Stimulated activated CD4-positive, alpha-beta T cell treated with anti-CD3 and anti-CD28 coated beads, TNF-alpha, amount 100 ng/mL, for 1 hour (primary cell): ENCODE measurements around the gene KRTAP5-6.
"Not testable (repeated sequence)": the region's sequence is repeated elsewhere in the genome, so short reads cannot be mapped to it uniquely, and the experiment has no call there.

Experiments
- DNase-seq, 3 donors: peaks; one replicate each; pipeline ENCODE4 v3.0.0-alpha.2; 2020; ENCODE audit warnings: low read depth in 3 of 3, low spot score in 1 of 3

Gene KRTAP5-6

GRCh38 chr11:1683216-1683615 lies 13.8 kb upstream of the KRTAP5-6 start:
- not testable (repeated sequence) for DNase-seq

GRCh38 chr11:1683904-1684572 lies 13.0 kb upstream of the KRTAP5-6 start:
- DNase-seq = not testable (repeated sequence)

DNA sequence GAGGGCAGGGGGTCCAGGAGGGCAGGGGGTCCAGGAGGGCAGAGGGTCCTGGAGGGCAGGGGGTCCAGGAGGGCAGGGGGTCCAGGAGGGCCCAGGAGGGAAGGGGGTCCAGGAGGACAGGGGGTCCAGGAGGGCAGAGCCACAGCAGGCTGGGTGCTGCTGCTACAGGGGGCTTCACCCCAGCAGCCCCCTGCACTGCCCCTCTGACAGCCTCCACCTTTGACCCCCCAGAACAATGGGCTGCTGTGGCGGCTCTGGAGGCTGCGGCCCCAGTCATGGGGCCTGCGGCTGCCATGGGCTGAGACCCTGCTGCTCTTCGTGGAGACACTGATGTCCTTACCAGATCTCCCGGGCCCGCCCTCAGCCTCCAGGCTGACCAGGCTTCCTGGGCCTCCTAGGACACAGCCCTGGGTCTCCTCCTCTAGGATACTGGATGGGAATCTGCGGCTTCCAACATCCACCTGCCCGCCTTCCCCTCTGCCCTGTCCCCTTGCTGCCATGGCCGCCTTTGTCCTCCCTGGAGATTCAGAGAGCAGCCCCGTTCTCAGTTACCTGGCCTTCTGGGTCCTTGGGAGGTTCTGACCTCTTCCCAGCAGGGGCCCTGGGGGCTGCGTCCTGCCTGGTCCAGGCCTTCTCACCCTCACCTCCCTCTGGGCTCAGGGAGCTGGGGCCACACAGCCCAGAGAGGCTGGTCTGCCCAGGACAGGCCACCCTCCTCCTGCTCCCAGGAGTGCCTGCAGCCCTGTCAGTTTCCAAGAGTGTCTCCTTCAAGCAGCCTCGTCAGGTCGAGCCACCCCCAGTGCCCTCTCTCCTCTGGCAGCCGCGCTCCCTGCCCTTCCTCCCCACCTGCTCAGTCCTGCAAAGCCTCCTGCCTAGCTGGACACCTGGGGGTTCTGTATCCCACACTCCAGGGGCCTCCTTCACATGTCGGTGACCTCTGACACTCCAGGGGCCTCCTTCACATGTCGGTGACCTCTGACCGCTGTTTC lies 11.8 kb upstream of the KRTAP5-6 start:
- DNase-seq = not testable (repeated sequence)

DNA sequence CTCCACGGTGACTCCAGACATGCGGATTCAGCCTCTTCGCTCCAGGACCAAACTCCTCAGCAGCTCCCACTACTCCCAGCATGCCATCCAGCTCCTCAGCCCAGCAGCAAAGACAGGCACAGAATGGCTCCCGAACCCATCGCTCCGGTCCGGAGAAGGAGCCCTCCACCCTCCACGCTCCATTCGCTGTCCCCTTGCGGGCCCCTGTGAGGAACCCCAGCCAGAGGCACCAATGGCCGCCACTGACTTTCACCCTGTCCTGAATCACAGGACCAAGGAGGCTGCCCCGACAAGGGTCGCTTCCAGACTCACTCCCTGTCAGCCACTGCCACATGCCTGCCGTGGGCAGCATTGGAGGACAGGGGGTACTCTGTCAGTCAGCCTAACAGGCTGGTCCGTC lies 10.8 kb upstream of the KRTAP5-6 start:
- DNase-seq = not testable (repeated sequence)

DNA sequence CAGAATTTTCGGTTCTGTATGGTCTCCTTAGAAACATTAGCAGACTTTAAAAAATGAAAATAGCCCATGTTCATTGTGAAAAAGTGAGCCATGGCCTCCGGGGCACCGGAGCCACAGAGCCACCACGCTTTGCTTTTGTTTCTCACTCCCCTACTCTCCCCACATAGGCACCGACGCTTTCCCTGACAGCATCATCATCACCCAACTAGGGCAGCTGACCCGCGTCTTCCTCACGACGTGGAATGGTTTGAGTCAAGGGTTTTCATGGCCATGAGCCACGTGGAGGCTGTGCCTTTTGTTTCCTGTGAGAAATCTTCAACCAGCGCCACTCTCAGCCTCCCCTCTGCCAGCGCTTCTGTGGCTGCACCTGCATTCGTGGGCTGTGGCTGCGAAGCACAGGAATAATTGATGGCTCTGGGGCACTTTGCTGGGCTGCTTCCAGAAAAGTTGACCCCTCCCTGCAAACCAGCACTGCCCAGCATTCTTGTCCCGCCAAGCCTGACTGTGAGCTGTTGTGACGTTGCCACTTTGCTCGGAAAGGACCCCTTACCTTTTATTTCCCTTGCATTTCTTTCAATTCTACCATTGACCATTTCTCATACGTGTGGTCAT lies 8.6 kb upstream of the KRTAP5-6 start:
- not testable (repeated sequence) for DNase-seq

DNA sequence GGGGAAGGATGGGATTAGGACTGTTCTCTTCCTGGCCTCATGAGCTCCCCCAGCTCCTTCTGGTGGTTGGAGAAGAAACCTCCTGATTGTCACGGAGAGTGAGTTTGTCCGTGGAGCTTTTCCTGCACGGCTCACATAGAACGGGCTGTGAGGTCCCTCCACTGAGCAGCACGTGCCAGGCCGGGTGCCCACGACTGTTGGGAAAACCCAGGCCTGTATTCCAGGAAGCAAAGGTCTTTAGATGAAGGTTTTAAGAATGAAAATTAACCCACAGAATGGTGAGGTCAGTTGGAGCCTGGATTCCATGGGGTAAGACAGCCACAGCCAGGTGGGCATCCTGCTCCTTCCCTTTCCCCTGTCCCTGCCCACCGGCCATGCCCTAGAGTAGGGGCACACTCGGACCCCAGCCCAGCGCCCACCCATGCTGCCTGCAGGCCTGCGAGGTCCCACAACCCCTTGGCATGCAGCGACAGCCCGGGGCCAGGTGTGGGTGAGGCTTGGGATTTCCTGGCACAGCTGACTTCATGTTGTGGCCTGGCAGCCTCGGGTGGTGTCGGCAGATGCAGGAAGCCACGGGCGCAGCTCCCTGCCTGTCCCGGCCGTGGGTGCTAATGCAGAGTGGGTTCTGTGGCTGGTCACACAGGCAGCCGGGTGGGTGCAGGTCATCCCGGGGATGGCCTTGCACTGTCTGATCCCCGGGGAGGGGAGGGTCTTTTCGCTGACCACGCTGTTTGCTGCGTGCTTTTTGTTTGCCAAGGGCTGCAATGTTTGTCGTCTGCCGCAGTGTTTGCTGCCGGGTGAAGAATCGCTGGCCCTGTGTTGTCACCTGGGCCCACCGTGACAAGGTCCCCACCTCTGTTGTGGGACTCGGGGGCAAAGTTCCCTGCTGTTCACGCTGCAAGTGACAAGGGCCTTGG lies 7.5 kb upstream of the KRTAP5-6 start:
- DNase-seq = not testable (repeated sequence)

- DNase-seq = no peak
Measured at GRCh38 chr11:1690167-1691025, 6.6 kb upstream of the KRTAP5-6 start.

DNA sequence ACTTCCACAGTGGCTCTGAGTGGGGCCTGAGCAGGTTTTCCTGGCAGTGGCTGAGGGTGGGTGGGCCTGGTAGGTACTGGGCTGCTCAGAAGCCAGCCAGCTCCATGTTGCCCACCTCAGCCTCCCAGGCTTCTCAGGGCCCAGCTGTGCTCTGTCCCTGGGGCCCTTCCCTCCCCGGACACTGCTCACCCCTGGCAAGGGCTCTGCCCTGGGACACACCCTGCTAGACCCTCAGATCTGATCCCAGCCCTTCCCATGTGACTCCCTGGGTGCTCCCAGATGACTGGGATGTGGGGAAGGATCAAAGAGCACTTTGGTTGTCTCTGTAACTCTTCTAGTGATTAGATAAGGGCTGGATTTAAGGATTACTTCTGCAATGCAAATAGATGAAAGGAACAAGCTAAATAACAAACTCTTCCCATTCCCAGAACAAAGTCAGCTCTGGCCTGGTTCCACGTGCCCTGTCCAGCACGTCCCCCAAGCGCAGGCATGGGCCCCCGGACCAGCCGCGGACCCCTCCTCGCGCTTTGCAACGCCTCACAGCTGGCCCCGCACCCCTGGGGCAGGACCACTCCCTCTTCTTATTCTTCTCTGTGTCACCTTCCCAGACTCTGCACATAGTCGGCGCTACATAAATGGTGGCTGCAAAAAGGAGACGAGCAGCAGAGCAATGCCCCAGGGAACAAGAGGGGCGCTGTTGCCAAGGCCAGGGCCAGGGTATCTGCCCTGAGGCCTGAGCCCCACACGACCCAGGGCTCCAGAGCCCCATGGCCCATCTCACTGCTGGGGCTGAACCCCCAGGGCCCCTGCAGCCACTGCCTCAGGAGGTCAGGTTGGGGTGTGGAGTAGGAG lies 5.7 kb upstream of the KRTAP5-6 start:
- no peak for DNase-seq

GRCh38 chr11:1691878-1692707 lies 4.9 kb upstream of the KRTAP5-6 start:
- DNase-seq = no peak

DNA sequence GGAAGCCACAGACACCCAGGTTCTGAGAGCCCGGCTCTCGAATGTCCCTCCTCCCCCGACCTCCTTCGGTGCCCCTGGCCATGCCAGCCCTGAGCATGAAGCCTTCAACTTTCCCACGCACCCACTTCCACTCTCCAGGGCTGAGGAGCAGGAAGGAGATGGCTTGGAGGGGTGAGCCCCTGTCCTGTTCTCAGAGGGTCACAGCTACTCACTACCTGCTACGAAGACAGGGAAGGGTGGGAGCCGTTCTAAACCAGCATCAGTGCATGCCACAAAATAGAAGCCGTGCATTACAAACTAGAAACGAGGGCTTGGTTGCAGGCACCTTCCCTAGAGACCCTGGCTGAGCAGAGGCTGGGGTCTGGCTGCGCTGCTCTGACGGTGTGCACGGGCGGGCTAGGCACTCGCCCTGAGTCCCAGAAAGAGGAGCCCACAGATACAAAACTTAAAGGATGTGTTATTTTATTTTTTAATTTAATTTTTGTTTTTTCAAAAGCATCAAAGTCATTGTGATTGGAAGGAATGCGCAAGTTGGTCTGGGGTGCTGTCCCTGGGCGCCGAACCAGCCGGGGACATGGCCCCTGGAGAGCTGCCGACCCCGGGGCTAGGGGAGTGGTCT lies 4.2 kb upstream of the KRTAP5-6 start:
- DNase-seq = no peak

DNA sequence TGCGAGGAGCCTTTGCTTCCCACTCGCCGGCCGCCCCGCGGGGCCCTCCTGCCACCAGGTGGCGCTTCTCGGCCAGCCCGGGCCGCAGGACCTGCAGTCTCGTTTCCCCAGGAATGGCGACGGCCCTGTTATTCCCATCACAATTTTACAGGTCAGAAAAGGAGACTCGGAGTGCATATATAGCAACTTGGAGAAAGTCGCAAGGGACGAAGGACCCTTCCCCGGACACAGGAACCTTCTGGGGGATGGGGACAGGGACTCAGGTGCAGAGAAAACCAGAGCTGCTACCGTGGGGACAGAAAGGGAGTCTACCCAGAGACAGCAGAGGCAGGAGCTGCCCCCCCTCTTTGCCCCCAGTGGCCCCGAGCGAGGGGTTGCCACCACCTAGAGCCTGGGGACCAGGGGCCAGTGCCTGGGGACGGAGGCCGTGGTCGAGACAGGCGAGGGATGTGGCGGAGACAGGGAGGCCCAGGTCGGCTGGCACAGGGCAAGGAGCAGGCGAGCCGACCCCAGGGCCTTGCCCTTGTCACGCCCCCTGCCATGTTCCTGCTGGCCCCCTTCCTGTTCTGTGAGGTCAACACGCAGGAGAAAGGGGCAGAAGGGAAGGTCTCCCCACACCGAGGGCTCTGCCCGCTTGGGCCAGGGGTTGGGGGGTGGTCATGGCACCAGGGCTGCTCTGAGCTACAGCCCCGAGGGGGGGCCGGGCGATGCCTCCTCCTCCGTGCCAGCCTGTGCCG lies 3.5 kb upstream of the KRTAP5-6 start:
- peak; percentile 33 to 79 (median 48) for DNase-seq

DNA sequence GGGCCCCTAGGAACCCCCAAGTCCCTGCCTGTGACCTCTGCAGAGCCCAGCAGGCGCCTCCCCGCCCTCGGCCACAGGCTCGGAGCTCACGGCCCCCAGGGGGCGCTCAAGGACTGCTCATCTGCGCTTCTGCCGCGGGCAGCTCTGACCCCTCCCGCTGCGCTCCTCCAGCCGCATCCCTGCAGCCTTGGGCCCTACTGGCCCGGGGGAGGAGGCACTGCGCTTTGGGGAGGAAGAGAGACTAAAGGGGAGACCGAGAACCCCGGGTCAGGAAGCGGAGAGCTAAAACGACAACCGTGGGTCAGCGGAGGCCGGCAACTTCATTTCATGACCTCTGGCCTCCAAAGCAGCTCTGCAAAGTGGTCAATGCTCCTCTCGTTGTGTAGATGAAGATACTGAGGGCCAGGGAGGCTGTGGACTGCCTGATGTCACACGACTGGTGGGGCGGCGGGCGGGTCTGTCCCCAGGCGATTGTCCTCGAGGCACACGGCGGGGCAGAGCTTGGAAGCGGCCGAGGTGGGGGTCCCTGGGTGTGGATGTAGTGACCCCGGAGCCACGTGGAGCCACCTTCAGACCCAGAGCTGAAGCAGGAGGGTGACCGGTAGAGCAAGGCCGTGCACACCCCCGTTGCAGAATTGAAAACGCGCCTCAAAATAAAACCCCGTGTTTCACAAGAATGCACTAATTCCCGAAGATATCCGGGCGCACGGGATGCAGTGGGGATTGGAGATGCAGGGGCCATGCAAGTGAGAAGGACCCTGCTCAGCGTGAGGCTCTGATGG lies 2.7 kb upstream of the KRTAP5-6 start:
- peak; percentile 42 to 85 (median 63) for DNase-seq

- DNase-seq = no peak
Measured at GRCh38 chr11:1694846-1695547, 2.0 kb upstream of the KRTAP5-6 start.

DNA sequence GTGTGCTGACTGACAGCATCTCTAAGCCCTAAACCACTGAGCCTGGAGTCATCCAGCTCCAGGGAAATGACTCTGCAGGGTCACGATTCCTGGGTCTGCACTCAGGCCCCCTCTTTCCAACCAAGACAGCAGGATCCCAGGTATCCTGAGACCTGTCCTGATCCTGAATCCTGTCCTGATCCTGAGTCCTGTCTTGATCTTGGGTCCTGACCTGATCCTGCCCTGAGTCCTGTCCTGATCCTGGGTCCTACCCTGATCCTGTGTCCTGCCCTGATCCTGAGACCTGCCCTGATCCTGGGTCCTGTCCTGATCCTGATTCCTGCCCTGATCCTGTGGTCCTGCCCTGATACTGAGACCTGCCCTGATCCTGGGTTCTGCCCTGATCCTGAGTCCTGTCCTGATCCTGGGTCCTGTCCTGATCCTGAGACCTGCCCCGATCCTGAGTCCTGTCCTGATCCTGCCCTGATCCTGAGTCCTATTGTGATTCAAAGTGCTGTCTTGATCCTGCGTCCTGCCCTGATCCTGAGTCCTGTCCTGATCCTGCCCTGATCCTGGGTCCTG lies 1.4 kb upstream of the KRTAP5-6 start:
- no peak for DNase-seq

GRCh38 chr11:1699771-1700170 lies 2.8 kb downstream of the KRTAP5-6 start:
- DNase-seq = no peak
